K562 (cell line): ENCODE data around the gene RNF4. TPM values are rescaled to one million over a fixed set of nuclear protein-coding genes. Genes with fewer than 3 reads are reported as not detected.
A peak's percentile ranks its signal among the peaks of the same experiment; 100 is the strongest.

Experiments
- CTBP1 ChIP-seq: fragments of 450-650 bp; IDR thresholded peaks from 2 replicates; pipeline ENCODE4 v1.6.1; 2016; ENCODE audit warnings: borderline replicate concordance
- CXXC5 ChIP-seq: fragments of 250-450 bp; sonication (Bioruptor Pico); IDR thresholded peaks from 2 replicates; pipeline ENCODE4 v1.8.0; 2022; ENCODE audit warnings: inconsistent platforms, mild to moderate bottlenecking, moderate library complexity
- E2F1 ChIP-seq: sonication (generic); formaldehyde crosslinking; IDR thresholded peaks from 2 replicates; pipeline ENCODE4 v1.8.1; 2023; ENCODE audit warnings: mild to moderate bottlenecking, missing genetic modification reagents, moderate library complexity
- GABPA ChIP-seq: fragments of 200-800 bp; sonication (Bioruptor generic); conservative IDR thresholded peaks from 2 replicates; pipeline ENCODE4 v1.6.1; 2016; ENCODE audit warnings: low read depth, missing genetic modification characterization, missing compliant biosample characterization
- HCFC1 ChIP-seq: IDR thresholded peaks from 2 replicates; pipeline ENCODE4 v1.6.1; 2012; ENCODE audit warnings: low read depth, low read length, improper control_type of control experiment
- IRF1 ChIP-seq: sonication (generic); formaldehyde crosslinking; IDR thresholded peaks from 2 replicates; pipeline ENCODE4 v1.8.0; 2022; ENCODE audit warnings: missing genetic modification reagents, mild to moderate bottlenecking, borderline replicate concordance
- JUND ChIP-seq, 2 experiments: IDR thresholded peaks; 2 replicates in 1 of 2; 3 replicates in 1 of 2; pipeline ENCODE4 v1.6.1; 2011; ENCODE audit warnings: borderline replicate concordance in 2 of 2, low read depth in 2 of 2, low read length in 2 of 2, improper control_type of control experiment in 1 of 2, missing biosample characterization in 1 of 2, missing genetic modification characterization in 1 of 2, missing genetic modification reagents in 1 of 2
- NCOR1 ChIP-seq: fragments of 450-650 bp; IDR thresholded peaks from 2 replicates; pipeline ENCODE4 v1.6.1; 2016; ENCODE audit warnings: mild to moderate bottlenecking, moderate library complexity
- NONO ChIP-seq, 2 experiments: fragments of 200-400 bp in 1 of 2; fragments of 450-650 bp in 1 of 2; formaldehyde crosslinking in 1 of 2; IDR thresholded peaks; 2 replicates each; pipeline ENCODE4 v1.6.1; 2017; ENCODE audit warnings: low read depth in 2 of 2, mild to moderate bottlenecking in 2 of 2, moderate library complexity in 2 of 2, low read length in 1 of 2
- NR2C1 ChIP-seq, 2 experiments: fragments of 450-650 bp; IDR thresholded peaks; 2 replicates each; pipeline ENCODE4 v1.6.1; 2017; ENCODE audit warnings: mild to moderate bottlenecking in 2 of 2, antibody characterized with exemption in 1 of 2, inconsistent platforms in 1 of 2, missing compliant biosample characterization in 1 of 2, missing genetic modification characterization in 1 of 2
- RBBP5 ChIP-seq: fragments of 200-600 bp; sonication (generic); IDR thresholded peaks from 2 replicates; pipeline ENCODE4 v1.6.1; 2012; ENCODE audit warnings: borderline replicate concordance, mild to moderate bottlenecking, low read length, control low read depth, inconsistent platforms; ENCODE audit not compliant: insufficient read depth, poor library complexity, severe bottlenecking
- RNF2 ChIP-seq: sonication (generic); IDR thresholded peaks from 2 replicates; pipeline ENCODE4 v1.6.1; 2016
- TFAP4 ChIP-seq: sonication (generic); formaldehyde crosslinking; IDR thresholded peaks from 2 replicates; pipeline ENCODE4 v1.8.0; 2022; ENCODE audit warnings: missing genetic modification reagents, mild to moderate bottlenecking, moderate library complexity, borderline replicate concordance
- WHSC1 ChIP-seq: IDR thresholded peaks from one replicate; pipeline ENCODE4 v1.6.1; 2012; ENCODE audit warnings: low read length, control low read depth, inconsistent platforms
- XRCC5 ChIP-seq: fragments of 200-400 bp; formaldehyde crosslinking; IDR thresholded peaks from 2 replicates; pipeline ENCODE4 v1.6.1; 2017; ENCODE audit warnings: low read depth, mild to moderate bottlenecking, low read length
- ZBTB2 ChIP-seq: fragments of 450-650 bp; IDR thresholded peaks from 2 replicates; pipeline ENCODE4 v1.6.1; 2016; ENCODE audit warnings: antibody characterized with exemption
- ZNF143 ChIP-seq: sonication (generic); formaldehyde crosslinking; IDR thresholded peaks from 2 replicates; pipeline ENCODE4 v1.9.0; 2022; ENCODE audit warnings: mild to moderate bottlenecking, missing genetic modification reagents
- ZNF197 ChIP-seq: fragments of 200-800 bp; sonication (Bioruptor generic); IDR thresholded peaks from 2 replicates; pipeline ENCODE4 v1.6.1; 2016; ENCODE audit warnings: low read depth, missing genetic modification characterization, missing compliant biosample characterization
- ZNF449 ChIP-seq: fragments of 250-450 bp; sonication (Bioruptor Pico); IDR thresholded peaks from 2 replicates; pipeline ENCODE4 v1.8.0; 2022; ENCODE audit warnings: moderate library complexity, mild to moderate bottlenecking, inconsistent platforms
- ZNF584 ChIP-seq: fragments of 200-800 bp; sonication (Bioruptor generic); IDR thresholded peaks from 2 replicates; pipeline ENCODE4 v1.6.1; 2016; ENCODE audit warnings: low read depth, mild to moderate bottlenecking, missing genetic modification characterization, missing compliant biosample characterization
- polyA plus RNA-seq, 8 experiments: library from polyadenylated mRNA; depleted of rRNA in 4 of 8; stranded (reverse) in 5 of 8; unstranded in 3 of 8; fragments of >200 nt; fragmentation: Nextera tagmentation in 2 of 8; fragmentation: Illumina TruSeq in 1 of 8; extraction: Ambion mirVana in 2 of 8; extraction: Trizol in 1 of 8; gene quantifications; 2 replicates each; pipeline versions ENCODE4 v1.2.1 to v1.2.3, GENCODE V29; 2011 to 2014; ENCODE audit warnings: inconsistent platforms in 1 of 8, missing spikeins in 1 of 8
- total RNA-seq, 7 experiments: library from RNA; depleted of rRNA in 6 of 7; stranded (reverse); fragments of >200 nt in 6 of 7; fragmentation: Illumina TruSeq in 2 of 7; extraction: Trizol in 2 of 7; gene quantifications; 2 replicates each; pipeline versions ENCODE4 v1.2.1 to v1.2.3, GENCODE V29; 2011 to 2021; ENCODE audit warnings: low replicate concordance in 1 of 7

RNF4 gene
- total and polyA plus RNA-seq, 9 of the 15 experiments (the other 6 are each of a cell fraction or from before 2014, with no cell fraction given) = 19.2 to 59.3 (median 44.8) TPM

GRCh38 chr4:2536193-2537010 is 67.5 kb downstream of the RNF4 start, which contains the start of gene FAM193A (continued):
- TF ChIP-seq IRF1 (no peak), ZNF143 (CRISPR knock-in tag) (peak; percentile 88), JUND (IDR thresholded peaks at IDR 0.05; ENCODE audit: borderline replicate concordance, low read depth, low read length) (peak; percentile 88), JUND (tag; IDR thresholded peaks at IDR 0.05; ENCODE audit: borderline replicate concordance, low read depth, low read length) (peak; percentile 76; the same call in 1 of the 3 replicates), HCFC1 (peak; percentile 95), RNF2 (no peak), ZNF197 (peak; percentile 84; the same call in 1 of the 2 replicates), ZNF449 (CRISPR knock-in tag) (no peak), XRCC5 (0 out of 2 replicates have a peak, but pooled peaks have one; percentile 44), ZNF584 (CRISPR knock-in tag) (0 out of 2 replicates have a peak, but pooled peaks have one; percentile 6), NCOR1 (no peak), NONO (IDR thresholded peaks at IDR 0.05; ENCODE audit: low read depth in 2 of 2, low read length in 1 of 2) (peak in 1 of 2 experiments; percentile 53; a peak in 1 of 4 replicates), GABPA (tag) (peak; percentile 87), ZBTB2 (peak; percentile 41; the same call in 1 of the 2 replicates), CXXC5 (CRISPR knock-in tag) (peak; percentile 94), WHSC1 (no peak), NR2C1 (IDR thresholded peaks at IDR 0.05) (no peak), NR2C1 (tag; IDR thresholded peaks at IDR 0.05) (peak; percentile 71), CTBP1 (peak; percentile 82; the same call in 1 of the 2 replicates), RBBP5 (peak; percentile 22), E2F1 (peak; percentile 31; the same call in 1 of the 2 replicates), TFAP4 (CRISPR knock-in tag) (peak; percentile 91)
